ENCODE results near the gene RABIF. TPM values are rescaled to one million over a fixed set of nuclear protein-coding genes. Genes with fewer than 3 reads are reported as not detected.

The RABIF gene
- total RNA-seq, 1 donor from 2014 or later = 7.0 TPM

DNA sequence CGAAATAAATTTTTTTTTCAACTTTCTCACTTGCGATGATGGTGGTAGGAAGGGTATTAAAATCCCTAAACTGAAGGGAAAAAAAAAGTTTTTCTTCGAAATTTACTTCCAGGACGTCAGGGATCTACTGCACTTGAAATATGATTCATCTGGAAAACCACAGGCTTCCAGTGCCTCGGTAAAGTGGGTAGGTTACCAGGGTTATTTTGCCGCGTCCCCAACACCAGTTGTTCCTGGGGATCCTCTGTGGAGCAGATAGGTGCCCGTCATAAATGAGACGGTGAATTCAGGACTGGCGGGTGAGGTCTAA, 773 bp downstream of the RABIF start:
- no peaks in the 10 kb centered on the region for H3K27me3 Mint-ChIP-seq (ENCODE audit: low read depth)
- DNase-seq (ENCODE audit: low spot score in 2 of 2, unreplicated experiment in 2 of 2) = no peak
- H3K9me3 Mint-ChIP-seq = no peaks in the 10 kb centered on the region
- peaks cover 11% of the 10 kb centered on the region for H3K4me1 Mint-ChIP-seq
- H3K4me3 Mint-ChIP-seq = peak overlapping the region; percentile 87
- TF ChIP-seq, protein P1, sequence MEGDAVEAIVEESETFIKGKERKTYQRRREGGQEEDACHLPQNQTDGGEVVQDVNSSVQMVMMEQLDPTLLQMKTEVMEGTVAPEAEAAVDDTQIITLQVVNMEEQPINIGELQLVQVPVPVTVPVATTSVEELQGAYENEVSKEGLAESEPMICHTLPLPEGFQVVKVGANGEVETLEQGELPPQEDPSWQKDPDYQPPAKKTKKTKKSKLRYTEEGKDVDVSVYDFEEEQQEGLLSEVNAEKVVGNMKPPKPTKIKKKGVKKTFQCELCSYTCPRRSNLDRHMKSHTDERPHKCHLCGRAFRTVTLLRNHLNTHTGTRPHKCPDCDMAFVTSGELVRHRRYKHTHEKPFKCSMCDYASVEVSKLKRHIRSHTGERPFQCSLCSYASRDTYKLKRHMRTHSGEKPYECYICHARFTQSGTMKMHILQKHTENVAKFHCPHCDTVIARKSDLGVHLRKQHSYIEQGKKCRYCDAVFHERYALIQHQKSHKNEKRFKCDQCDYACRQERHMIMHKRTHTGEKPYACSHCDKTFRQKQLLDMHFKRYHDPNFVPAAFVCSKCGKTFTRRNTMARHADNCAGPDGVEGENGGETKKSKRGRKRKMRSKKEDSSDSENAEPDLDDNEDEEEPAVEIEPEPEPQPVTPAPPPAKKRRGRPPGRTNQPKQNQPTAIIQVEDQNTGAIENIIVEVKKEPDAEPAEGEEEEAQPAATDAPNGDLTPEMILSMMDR (IDR thresholded peaks at IDR 0.05; ENCODE audit: unreplicated experiment) = no peak
- peak overlapping the region; percentile 96 for H3K27ac Mint-ChIP-seq
- peaks cover 8% of the 10 kb centered on the region for H3K36me3 Mint-ChIP-seq

DNA sequence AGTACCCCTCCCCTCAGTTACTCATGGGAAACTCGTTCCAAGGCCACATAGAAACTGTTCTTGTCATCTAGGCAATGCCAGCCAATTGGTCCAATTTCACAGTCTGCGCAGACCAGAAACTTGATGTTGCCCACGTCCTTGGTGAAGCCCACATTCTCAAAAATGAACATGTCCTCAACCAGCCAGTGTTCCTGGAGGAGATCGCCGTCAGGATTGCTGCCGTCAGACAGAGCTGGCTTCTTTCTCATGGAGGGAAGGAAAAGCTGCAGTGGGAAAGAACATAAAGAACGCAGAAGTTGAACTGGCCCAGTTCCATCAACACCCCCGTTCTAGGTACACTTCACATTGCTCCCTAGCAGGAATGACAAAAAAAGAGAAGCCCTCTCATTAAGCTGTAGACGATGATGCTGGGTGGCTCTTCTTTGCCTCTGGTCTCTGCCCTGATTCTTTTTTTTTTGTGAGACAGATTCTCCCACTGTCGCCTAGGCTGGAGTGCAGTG, 7.9 kb downstream of the RABIF start:
- DNase-seq (ENCODE audit: low spot score in 2 of 2, unreplicated experiment in 2 of 2) = no peak
- TF ChIP-seq, protein P1 (IDR thresholded peaks at IDR 0.05; ENCODE audit: unreplicated experiment) = no peak
- H3K27ac Mint-ChIP-seq = no peak overlapping the region
- H3K9me3 Mint-ChIP-seq = no peaks in the 10 kb centered on the region
- no peaks in the 10 kb centered on the region for H3K27me3 Mint-ChIP-seq (ENCODE audit: low read depth)
- no peak overlapping the region for H3K4me3 Mint-ChIP-seq
- H3K4me1 Mint-ChIP-seq = no peaks in the 10 kb centered on the region
- peaks cover 9% of the 10 kb centered on the region for H3K36me3 Mint-ChIP-seq

DNA sequence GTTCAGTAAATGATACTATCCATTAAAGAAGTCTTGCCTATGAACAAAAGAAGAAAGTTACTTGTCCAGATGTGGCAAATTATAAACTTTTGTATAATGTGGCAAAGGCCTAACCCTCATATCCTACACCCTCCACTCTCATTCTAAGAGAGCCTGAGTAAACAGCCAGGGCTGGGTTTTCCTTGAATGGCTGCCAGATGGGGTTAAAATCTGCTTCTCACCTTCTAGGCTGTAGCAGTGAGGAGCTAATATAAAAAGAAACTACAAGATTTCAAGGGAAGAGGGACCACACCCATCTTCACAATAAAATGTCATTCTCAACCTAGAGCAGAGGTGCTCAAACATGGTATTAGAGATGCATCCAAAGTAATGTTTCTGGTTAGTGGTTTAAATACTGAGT, 8.9 kb downstream of the RABIF start:
- peaks cover 9% of the 10 kb centered on the region for H3K36me3 Mint-ChIP-seq
- no peak for DNase-seq (ENCODE audit: low spot score in 2 of 2, unreplicated experiment in 2 of 2)
- no peaks in the 10 kb centered on the region for H3K9me3 Mint-ChIP-seq
- no peak overlapping the region for H3K27ac Mint-ChIP-seq
- H3K27me3 Mint-ChIP-seq (ENCODE audit: low read depth) = no peaks in the 10 kb centered on the region
- no peaks in the 10 kb centered on the region for H3K4me1 Mint-ChIP-seq
- TF ChIP-seq, protein P1 (IDR thresholded peaks at IDR 0.05; ENCODE audit: unreplicated experiment) = no peak
- H3K4me3 Mint-ChIP-seq = no peak overlapping the region

DNA sequence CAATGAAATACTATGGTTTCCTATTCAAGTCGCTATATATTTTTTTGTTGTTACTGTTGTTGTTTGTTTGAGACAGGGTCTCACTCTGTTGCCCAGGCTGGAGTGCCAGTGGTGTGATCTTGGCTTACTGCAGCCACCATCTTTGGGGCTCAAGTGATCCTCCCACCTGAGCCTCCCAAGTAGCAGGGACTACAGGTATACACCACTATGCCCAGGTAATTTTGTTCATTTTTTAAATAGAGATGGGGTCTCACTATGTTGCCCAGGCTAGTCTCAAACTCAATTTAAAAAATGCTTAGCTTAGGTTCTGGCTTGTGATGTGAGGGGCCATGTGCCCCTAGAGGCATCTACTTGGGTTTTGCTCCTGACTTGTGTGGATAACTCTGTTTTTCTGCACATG, 9.8 kb downstream of the RABIF start:
- Mint-ChIP-seq H3K4me3 (no peak overlapping the region), H3K9me3 (no peaks in the 10 kb centered on the region)

DNA sequence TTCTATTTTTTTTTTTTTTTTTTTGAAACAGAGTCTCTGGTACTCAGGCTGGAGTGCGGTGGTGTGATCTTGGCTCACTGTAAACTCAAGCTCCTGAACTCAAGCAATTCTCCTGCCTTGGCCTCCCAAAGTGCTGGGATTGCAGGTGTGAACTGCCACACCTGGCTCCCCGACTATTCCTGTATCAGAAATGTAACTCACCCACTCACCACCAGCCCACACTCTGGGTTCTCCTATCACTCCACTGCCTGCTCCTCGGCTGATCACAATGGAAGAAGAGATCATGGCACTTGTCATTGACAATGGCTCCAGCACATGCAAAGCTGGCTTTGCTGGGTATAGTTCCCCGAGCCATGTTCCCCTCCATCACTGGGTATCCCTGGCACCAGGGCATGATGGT, 15.9 kb downstream of the RABIF start:
- no peak overlapping the region for H3K4me3 Mint-ChIP-seq
- DNase-seq (ENCODE audit: low spot score in 2 of 2, unreplicated experiment in 2 of 2) = no peak
- H3K36me3 Mint-ChIP-seq = no peaks in the 10 kb centered on the region
- TF ChIP-seq, protein P1 (IDR thresholded peaks at IDR 0.05; ENCODE audit: unreplicated experiment) = no peak
- H3K9me3 Mint-ChIP-seq = no peaks in the 10 kb centered on the region
- H3K27me3 Mint-ChIP-seq (ENCODE audit: low read depth) = no peaks in the 10 kb centered on the region
- no peak overlapping the region for H3K27ac Mint-ChIP-seq
- H3K4me1 Mint-ChIP-seq = no peaks in the 10 kb centered on the region

More for the DNA sequence above, 9.8 kb downstream of the RABIF start:
- Mint-ChIP-seq H3K27ac (no peak overlapping the region), H3K36me3 (peaks cover 9% of the 10 kb centered on the region), H3K4me1 (no peaks in the 10 kb centered on the region), H3K27me3 (ENCODE audit: low read depth) (no peaks in the 10 kb centered on the region)
- TF ChIP-seq, protein P1 (IDR thresholded peaks at IDR 0.05; ENCODE audit: unreplicated experiment) = no peak
- no peak for DNase-seq (ENCODE audit: low spot score in 2 of 2, unreplicated experiment in 2 of 2)

DNA sequence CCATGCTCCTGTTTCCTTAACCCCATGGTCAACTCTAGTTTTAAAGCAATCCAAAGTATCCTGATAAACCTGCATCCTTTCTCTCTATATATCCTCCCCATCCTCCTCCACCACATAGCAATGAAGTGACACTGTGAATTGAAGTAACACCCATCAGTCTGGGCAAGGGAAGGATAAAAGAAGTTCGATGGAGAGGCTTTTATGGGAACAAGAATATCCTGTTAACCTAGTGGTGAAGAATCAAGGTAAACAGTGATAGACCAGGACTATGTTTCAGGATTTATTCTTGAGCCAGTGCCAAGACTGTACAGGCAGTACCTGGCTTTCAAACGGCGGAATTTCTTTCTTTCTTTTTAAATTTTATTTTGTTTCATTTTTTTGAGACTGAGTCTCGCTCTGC, 17.6 kb downstream of the RABIF start:
- TF ChIP-seq, protein P1 (IDR thresholded peaks at IDR 0.05; ENCODE audit: unreplicated experiment) = no peak
- H3K27ac Mint-ChIP-seq = no peak overlapping the region
- H3K9me3 Mint-ChIP-seq = no peaks in the 10 kb centered on the region
- H3K4me1 Mint-ChIP-seq = no peaks in the 10 kb centered on the region
- DNase-seq (ENCODE audit: low spot score in 2 of 2, unreplicated experiment in 2 of 2) = no peak
- H3K27me3 Mint-ChIP-seq (ENCODE audit: low read depth) = no peaks in the 10 kb centered on the region
- H3K4me3 Mint-ChIP-seq = no peak overlapping the region
- no peaks in the 10 kb centered on the region for H3K36me3 Mint-ChIP-seq

All from mesothelial cell of epicardium (in vitro differentiated cells).